ENCODE measurements around the gene SIRT3.

DNA sequence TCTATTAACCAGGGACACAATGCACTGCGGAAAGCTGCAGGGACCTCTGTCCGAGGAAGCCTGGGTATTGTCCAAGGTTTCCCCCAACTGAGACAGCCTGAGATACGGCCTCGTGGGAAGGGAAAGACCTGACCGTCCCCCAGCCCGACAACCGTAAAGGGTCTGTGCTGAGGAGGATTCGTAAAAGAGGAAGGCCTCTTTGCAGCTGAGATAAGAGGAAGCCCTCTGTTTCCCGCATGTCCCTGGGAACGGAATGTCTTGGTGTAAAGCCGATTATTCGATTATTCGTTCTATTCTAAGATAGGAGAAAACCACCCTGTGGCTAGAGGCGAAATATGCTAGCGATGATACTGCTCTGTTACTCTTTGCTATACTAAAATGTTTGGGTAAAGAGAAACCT lies 34.2 kb downstream of the SIRT3 start:
- TF ChIP-seq POLR2A (IDR thresholded peaks at IDR 0.05; ENCODE audit: low read length) = peak; percentile 17
- TF ChIP-seq GATA1 (IDR thresholded peaks at IDR 0.05; ENCODE audit: low read depth, low read length) = no peak

All from erythroblast (primary cell).